ENCODE data around the gene RFX8.
"Not testable (repeated sequence)": the region's sequence is repeated elsewhere in the genome, so short reads cannot be mapped to it uniquely, and the experiment has no call there.

Gene RFX8

DNA sequence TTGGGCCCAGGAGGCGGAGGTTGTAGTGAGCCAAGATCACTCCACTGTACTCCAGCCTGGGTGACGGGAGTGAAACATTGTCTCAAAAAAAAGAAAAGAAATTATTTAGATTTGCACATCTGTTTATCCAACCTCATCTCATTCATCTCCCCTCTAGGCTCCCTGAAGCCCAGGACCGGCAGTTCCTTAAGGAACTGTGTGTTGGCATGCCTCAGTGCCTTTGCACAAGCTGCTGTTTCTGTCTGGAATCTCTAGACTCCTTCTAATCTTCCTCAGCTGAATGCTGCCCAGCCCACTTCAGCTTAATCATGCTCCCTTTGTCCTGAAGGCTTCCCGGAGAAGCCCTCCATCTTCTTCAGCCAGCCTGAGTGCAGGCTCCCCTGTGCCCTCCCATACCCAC is 10.9 kb upstream of the RFX8 start:
- no peak for DNase-seq

DNA sequence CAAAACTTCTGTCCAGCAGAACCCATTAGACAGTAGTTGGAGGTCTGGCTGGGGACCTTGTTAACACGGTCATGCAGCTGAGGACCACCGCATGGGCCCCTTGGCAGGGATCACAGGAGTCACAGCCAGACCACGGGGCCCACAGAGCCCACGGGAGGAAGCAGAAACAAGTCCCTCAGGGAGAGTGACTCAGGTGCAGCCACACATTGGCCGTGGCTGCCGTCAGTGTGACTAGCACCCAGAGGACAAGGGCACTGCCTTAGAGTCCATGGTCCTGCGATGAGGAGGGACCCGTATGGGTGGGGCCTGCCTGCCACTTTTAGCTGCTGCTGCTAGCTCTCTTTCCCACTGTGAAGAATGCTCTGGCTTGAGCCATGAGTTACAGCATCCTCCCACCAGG is 5.9 kb upstream of the RFX8 start:
- DNase-seq: no peak

DNA sequence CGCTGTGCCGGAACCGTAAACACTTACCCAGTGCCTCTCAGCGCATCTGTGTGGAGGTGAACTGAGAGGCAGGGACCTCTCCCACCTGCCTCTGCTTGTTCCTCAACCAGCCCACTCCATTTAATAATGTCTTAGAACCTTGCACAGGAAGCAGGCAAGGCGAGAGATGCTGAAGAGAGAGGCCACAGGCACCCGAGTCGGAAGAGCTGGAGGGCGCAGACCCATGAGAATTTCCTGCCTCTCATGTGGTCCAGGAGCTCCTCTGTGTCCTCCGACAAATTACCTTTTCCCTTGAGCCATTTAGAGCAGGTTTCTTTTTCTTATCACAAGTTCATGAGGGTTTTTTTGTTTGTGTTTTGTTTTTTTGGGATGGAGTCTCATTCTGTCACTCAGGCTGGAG is 4.9 kb upstream of the RFX8 start:
- no peak for DNase-seq

DNA sequence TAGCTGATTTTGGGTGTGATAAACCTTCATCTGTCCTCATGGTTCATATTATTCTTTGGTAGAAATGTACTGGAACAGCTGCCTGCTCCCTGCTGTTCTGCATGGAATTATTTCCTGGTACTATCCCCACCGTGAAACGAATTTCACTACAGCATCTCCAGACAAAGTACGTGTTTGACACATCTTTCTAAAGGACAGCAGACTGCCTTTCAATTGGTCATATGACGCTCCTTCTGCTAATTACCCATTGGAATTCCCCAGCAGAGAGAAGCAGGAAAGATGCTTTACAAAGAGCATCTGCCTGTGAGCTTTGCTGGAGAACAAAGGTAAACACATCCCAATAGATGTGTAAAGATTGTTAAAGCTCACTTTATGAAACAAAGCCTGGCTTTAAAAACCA is 4.4 kb upstream of the RFX8 start:
- peak; percentile 15 for DNase-seq

DNA sequence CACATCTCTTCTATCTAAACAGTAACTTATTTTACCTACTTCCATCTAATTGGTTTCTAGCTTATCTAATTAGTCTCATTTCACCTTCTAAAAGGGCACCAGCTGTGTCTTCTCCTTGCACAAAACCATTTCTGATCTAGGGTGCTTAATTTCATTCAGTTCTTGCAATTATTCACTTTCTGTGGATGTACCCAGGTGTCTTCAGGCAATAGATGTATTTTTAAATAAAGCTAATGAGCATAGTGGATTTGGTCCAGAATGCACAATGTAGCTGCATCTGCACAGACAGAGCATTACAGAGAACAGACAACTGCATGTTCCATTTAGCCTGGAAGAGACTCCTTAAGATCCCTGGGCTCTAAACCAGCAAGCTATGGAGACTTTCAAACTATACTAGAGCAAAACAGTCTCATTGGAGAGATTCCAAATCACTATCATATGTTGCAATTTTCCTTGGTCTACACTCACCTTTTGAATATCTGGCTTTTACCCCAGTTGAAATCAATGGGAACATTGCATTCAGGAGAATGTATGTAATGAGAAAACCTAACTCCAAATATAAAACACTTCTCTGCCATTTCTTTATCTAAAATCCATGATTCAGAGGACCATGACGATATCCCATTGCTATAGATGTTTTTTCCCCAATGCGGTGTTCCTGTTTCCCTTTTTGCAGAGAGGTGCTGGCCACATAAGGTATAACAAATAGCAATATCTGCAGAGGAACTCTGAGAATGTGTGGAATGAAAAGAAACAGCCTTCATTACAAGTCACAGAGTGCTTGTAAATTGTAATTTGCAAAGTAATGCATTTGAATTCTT is 3.5 kb upstream of the RFX8 start:
- peak; percentile 40 for DNase-seq

DNA sequence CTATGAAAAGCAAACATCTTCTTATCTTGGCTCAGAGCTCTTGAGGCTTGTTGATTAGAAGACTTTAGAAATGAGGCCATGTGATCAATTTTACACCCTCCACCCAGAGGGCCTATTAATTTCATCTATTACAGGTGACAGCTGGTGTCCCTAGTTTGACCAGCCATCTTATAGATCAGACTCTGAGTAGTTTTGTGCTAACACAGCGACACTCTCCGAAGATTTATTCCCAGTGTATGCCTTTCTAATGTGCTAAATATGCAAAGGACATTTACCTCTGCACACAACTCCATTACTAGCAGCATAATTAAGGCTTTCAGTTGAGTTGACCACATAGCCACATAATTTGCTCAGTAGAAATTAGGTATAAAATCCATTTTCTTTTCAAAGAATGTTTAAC is 2.6 kb upstream of the RFX8 start:
- DNase-seq: peak; percentile 25

DNA sequence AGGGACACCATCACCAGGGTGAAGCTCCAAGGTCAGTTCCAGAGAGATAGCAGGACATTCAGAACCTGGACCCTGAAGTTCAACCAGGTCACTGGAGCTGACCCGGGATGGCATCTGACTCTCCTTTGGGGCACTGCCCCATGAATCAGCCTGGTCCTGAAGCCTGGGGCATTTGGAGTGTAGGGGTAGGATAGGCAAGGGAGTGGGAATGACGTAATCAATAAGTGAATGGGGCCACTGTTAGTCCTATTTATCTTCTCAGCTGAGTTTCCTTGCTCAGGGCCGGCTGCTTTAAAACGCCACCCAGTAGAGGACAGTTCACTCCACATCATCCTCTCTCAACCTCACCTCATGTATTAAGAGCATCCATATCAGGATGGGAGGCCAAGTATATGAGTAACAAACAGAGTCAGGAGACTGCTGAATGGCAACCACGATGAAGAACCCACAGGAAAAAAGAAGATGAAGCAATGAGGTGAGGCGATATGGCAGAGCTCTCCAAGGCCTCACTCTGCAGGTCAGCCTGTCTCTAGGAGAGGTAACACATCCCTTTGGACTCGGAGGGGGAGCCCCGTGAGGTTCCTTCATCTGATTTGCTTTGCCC is 1.8 kb upstream of the RFX8 start:
- DNase-seq: no peak

DNA sequence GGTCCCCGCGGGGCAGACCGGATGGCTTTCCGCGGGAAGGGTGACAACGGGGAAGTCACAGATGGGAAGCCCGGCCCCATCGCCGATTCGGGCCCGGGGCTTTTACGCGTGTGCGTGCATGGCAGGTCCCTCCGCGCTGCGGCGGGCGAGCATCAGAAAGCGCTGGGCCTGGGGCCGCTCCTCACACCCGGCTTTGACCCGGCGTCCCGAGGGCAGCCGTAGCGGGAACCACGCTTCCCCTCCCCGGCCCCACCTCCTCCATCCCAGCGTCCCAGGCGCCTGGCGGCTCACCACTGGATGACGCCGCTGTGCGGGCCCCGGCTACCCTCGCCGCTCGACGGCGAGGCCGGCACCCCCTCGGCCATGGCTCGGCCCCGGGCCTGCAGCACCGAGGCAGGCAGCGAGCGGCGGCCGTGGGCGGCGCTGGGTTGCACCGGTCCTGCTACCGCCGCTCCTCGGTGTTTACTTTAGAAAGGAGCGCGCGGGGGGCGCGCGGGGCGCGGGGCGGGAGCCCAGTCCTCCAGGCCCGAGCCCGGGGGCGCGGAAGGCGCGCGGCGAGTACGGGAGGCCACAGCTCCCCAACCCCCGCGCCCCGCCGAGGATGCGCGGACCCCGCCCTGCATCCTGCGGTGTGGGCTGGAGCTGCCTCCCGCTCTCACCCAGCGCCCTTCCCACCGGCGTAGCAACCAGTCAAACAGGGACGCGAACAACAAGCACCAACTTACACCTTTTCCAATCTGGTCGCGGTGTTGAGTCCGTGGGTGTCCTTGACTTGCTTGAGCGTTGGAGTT is 806 bp downstream of the RFX8 start:
- no peak for DNase-seq

DNA sequence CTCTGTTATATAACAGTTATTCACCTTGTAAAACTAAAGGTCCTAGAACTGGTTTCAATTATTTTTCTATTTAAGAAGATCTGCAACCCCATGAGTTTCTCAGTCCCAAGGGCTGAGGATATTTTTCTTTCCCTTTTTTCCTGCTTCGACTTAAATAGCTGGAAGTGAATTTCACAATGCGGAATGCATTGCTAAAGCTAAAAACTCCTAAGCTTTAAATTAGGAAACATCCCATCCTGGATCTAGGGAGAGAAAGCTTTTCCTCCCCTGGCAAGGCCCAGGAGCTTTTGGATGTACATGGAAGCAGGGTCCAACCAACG is 1.4 kb downstream of the RFX8 start:
- no peak for DNase-seq

DNA sequence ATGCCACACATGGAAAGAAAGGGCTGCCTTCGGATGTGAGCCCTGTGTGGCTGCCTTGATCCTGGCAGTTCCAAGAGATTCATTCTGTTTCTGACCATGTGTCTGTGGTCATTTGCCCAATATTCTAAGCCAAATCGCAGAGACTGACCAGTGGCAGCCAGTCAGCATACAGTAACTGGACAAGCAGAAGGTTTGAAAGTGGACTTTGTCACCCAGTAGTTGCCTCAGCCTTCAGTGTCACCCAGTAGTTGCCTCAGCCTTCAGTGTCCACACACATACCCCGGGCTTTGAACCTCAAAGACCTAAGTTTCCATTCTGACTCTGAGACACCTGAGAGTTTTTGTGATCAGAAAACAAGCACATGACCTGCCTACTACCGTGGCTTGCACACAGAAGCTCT is 5.0 kb downstream of the RFX8 start:
- no peak for DNase-seq

DNA sequence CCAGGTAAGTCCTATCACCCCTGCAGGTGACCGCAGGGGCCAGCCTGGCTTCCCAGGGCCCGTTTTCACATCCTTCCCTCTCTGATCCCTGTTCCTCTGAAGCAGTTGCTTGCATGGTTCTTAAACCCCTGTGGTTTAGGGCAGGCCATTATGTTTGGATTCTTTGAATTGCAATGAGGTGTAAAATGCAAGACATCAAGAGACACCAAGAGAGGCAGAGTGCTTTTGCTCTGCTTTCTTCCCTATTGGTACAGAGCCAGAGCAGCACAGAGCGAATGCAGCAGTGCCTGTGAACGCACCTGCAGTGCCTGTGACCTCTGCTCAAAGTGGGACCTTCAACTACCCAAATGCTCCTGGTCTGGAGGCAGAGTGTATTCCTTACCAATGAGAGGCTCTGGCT is 7.6 kb downstream of the RFX8 start:
- DNase-seq: no peak

DNA sequence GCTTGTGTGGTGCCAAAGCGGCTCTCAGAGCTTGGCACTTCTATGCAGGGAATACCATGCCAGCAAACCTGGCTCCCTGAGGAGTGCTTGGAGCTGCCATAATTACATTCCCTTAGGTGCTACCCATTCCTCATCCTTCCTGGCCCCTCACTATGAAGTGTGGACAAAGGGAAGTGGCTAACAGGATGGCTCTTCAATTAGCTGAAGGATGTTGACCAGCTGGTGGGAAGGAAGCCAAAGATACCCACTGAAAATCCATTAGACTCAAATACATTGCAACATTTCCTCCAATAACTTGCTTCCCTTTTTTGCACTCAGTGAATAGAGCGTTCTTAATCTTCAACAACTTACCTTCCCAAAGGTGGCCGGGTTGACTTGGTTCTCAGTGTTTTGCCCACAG is 8.5 kb downstream of the RFX8 start:
- no peak for DNase-seq

DNA sequence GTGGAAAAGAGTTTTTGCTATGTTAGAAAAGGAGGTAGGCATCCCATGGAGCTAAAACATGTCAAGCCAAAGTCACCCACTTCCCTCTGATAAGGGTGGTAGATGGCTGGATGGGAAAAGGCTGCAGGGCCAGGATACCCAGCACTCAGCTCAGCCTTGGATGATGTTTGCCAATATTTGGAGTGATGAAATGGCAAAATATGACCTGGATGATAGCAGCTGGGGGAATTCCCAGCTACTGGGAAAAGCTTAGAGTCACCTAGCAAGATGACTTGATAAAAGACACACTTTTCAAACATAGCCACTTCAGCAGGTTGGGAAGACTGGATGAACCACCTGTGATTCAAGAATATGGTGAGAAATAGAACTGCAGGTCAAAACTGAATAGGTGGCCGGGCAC is 10.1 kb downstream of the RFX8 start:
- no peak for DNase-seq

DNA sequence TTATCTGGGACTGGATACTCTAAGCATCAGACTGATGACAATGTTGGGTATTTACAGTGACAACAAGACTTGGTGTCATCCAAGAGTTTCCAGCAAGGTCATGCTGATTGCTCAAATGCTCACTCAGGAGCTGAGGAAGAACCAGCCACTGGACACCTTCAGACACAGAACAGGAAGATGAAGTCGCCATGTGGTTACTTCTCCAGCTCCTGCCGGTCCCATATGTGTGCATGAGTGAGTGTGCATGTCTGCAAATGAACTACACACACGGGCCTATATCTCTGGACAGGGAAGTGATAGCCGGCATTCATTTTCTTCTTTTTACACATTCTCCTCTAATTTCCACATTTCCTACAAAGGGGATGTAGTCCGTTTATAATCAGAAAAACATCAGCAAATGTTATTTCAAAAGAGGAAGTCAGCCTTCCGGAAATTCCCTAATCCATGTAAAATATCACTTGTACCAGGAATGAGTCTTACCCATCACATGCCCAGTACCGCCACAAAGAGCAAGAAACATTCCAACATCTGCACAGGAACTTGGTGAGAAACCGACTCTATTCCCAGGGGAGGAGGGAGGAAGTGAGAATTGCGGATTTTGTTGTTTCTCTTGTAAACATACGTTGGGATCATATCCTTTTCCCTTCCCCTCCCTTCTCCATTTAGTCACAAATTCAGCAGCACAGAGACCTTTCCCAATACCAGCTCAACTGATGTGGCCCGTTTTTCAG is 10.8 kb downstream of the RFX8 start:
- DNase-seq: no peak

DNA sequence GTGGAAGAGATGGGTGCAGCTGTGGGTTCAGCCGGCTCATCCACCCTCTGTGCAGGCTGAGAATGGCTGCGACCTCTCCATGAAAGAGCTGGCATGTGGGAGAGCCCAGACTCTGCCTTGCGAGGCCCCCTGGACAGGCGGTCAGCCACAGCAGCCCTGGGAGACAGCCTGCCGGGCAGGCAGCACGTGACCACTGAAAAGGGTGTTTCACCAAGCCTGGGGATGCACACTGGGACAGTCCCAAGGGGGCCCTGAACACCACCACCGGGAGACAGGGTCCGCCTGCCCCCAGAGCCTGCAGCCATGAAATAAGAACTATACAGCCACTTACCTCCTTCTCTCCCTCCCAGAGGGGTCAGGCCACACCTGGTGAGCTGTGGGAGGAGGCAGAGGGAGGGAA is 11.5 kb downstream of the RFX8 start:
- DNase-seq: no peak

DNA sequence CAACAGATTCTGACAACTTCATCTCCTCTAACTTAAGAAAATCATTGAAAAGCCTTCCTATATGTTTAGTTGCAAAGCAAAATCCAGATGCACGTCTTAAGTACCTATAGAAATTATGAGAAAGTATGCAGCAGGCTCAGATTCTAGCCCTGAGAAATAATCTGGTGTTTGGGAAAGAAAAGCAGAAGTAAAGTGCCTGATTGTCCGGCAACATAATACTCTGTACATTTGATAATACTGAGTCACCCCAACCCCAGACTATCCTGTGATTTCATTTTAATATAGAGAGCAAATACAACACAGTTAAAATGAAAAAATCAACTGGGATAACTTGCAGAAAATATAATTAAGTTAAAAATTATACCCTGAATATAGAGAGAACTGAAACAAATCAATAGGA is 13.5 kb downstream of the RFX8 start:
- DNase-seq: no peak

DNA sequence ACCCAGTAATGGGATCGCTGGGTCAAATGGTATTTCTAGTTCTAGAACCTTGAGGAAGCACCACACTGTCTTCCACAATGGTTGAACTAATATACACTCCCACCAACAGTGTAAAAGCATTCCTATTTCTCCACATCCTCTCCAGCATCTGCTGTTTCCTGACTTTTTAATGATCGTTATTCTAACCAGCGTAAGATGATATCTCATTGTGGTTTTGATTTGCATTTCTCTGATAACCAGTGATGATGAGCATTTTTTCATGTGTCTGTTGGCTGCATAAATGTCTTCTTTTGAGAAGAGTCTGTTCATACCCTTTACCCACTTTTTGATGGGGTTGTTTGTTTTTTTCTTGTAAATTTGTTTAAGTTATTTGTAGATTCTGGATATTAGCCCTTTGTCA is 20.5 kb downstream of the RFX8 start:
- DNase-seq: not testable (repeated sequence)

DNA sequence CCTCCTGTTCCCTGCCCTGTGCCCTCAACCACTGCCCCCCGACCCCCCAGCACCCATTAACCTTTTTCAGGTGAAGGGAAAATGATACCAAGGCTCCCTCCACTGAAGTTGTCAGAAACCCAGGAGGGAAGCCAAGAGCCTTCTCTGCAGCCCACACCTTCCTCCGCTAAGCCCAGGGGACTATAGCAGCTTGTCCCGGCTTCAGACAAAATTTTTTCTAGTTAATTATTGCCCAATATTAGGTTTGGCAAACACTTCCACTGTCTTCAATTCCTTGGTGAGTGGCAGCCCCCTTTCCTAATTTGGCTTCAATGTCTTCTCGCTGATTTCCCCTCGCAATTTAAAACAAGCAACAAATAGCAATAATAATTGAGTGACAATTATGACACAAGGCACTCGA is 23.9 kb downstream of the RFX8 start:
- no peak for DNase-seq

DNA sequence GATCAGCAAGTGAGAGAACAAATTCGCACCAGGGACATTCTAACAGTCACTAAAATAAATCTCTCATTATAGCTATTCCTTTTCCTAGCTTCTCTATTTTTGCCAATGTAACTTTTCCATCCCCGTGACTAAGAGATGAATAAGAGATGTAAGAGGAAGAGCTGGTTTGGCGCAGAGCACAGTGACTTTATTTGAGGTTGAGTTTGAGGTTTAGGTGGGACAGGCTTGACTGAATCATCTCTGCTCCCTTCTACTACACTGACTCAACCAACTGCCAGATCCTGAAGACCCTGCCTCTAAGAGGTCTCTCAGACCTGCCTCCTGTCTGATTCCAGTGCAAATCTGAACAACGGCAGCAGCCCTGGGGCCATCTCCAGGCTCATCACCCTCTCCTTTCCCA is 28.0 kb downstream of the RFX8 start:
- no peak for DNase-seq

DNA sequence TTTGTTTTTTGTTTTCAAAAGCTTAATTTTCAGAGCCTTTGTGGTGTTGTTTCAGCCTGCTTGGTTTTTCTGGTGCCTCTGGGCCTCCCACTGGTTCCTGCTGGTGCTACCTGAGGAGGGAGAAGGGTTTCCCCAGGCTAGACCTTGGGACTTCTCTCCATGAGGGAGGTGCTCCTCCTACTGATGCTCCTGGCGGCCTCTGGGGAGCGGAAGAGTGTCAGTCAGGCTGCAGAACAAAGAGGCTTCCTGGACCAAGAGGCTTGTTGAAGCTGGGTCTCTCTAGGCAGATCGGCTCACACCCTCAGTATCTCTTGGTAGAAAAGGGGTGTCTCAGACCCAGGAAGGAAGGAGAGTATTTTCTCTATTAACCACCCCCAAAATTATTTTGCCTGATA is 32.2 kb downstream of the RFX8 start:
- DNase-seq: no peak

DNA sequence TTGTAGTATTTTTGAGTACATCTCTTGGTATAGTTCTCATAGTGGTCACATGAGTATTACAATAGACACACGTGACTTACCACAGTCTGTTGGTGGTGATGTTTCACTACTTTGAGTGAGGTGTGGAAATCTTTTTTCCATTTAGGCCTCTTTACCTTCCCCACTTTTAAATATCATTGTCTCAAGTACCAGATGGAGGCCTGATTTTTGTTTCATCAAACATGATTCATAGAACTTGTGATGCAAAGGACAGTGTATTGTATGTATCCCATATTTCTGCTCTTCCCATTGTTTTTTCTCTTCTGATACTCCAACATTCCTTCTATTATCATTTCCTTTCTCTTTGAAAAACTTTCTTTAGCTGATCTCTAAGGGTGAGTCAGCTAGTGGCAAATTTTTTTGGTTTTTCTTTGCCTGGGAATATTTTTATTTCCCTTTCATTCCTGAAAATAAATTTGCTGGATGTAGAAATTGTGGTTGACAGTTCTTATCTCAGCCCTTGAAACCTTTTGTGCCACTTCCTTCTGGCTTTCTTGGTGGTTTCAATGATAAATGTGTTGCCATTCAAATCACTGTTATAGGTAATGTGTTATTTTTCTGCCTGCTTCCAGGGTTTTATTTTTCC is 32.8 kb downstream of the RFX8 start:
- DNase-seq: no peak

DNA sequence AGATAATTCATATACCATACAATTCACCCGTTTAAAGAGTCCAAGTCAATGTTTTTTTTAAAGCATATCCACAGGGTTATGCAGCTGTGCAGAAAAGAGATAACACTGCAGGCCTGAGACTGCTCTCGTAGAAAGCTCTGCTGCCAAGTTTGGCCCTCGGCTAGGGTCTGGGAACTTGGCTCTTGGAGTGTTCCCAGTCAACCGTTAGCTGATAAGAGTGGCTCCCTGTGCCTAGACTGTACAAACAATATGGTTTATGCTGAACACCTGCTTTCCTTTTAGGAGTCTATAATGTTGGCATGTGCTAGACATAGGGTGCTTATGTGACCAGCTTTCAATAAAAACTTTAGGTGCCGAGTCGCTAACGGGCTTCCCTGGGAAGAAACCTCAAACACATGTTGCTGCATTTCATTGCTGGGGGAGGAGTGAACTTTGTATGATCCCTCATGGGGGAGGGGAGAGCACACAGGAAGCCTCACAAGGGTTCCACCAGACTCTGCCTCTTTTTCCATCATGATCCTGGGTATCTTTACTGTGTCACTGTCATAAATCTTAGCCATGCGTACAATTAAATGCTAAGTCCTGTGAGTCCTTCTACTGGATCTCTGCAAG is 34.7 kb downstream of the RFX8 start:
- no peak for DNase-seq

DNA sequence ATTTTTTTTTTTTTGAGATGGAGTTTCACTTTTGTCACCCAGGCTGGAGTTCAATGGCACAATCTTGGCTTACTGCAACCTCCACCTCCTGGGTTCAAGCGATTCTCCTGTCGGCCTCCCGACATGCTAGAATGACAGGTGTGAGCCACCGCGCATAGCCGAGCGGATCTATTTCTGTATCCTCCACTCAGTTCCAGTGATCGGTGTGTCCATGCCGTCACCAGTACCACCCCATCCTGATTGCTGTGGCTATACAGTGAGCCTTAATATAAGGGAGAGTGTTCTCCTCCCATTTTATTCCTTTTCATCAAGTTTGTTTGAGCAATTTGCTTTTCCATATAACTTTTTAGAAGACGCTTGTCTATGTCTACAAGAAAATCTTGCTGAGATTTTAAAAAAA is 35.2 kb downstream of the RFX8 start:
- DNase-seq: no peak

Data from NCI-H82 (cell line).